Activated T-cell treated with anti-CD3 and anti-CD28 coated beads, Interleukin-2, amount 50 U/mL, for 4 hours (primary cell): ENCODE measurements around the gene ARPC1B. TPM values are rescaled to one million over a fixed set of nuclear protein-coding genes. Genes with fewer than 3 reads are reported as not detected.
"Not testable (repeated sequence)": the region's sequence is repeated elsewhere in the genome, so short reads cannot be mapped to it uniquely, and the experiment has no call there.

Experiments used
- ATAC-seq, 2 donors: fragments of 200-7000 bp; cut with Tn5 transposase; one replicate each; pipeline ENCODE4 v1.10.0; 2021
- DNase-seq: peaks from one replicate; pipeline ENCODE4 v3.0.0-alpha.2; 2020
- H3K27me3 Mint-ChIP-seq: one replicate; pipeline ENCODE4 v1.8.0; 2021; ENCODE audit warnings: low read depth, mixed read lengths
- H3K36me3 Mint-ChIP-seq: one replicate; pipeline ENCODE4 v1.8.0; 2022; ENCODE audit warnings: mixed read lengths; ENCODE audit not compliant: insufficient read depth
- H3K4me1 Mint-ChIP-seq: one replicate; pipeline ENCODE4 v1.8.0; 2021; ENCODE audit warnings: low read depth, mixed read lengths
- H3K4me3 Mint-ChIP-seq: one replicate; pipeline ENCODE4 v1.8.0; 2021; ENCODE audit warnings: mild to moderate bottlenecking, moderate library complexity, mixed read lengths
- H3K9me3 Mint-ChIP-seq: one replicate; pipeline ENCODE4 v1.8.0; 2021; ENCODE audit warnings: mixed read lengths
- total RNA-seq, 3 donors: library from RNA; stranded (reverse); gene quantifications; one replicate each; pipeline ENCODE4 v1.2.1, GENCODE V29; 2021

ARPC1B gene
- total RNA-seq, 3 donors from 2014 or later: 240 to 282 (median 274) TPM

GRCh38 chr7:99422625-99423024, 48.1 kb downstream of the ARPC1B start:
- DNase-seq (no peak), ATAC-seq (no peak)
- Mint-ChIP-seq H3K9me3 (no peaks in the 10 kb centered on the region), H3K36me3 (peaks cover 29% of the 10 kb centered on the region), H3K4me3 (no peak overlapping the region), H3K27me3 (no peaks in the 10 kb centered on the region), H3K4me1 (no peaks in the 10 kb centered on the region)

- Mint-ChIP-seq H3K36me3 (peaks cover 12% of the 10 kb centered on the region), H3K4me3 (no peak overlapping the region), H3K9me3 (no peaks in the 10 kb centered on the region), H3K27me3 (no peaks in the 10 kb centered on the region), H3K4me1 (no peaks in the 10 kb centered on the region)
- DNase-seq: no peak
- no peak for ATAC-seq
Observed at GRCh38 chr7:99424932-99425730, 50.6 kb downstream of the ARPC1B start.

- no peak overlapping the region for H3K4me3 Mint-ChIP-seq
- no peaks in the 10 kb centered on the region for H3K9me3 Mint-ChIP-seq
- H3K4me1 Mint-ChIP-seq: no peaks in the 10 kb centered on the region
- ATAC-seq: no peak
- no peak for DNase-seq
- peaks cover 10% of the 10 kb centered on the region for H3K36me3 Mint-ChIP-seq
- H3K27me3 Mint-ChIP-seq: no peaks in the 10 kb centered on the region
Observed at GRCh38 chr7:99428972-99429566, 54.5 kb downstream of the ARPC1B start.

GRCh38 chr7:99429756-99430155, 55.2 kb downstream of the ARPC1B start:
- no peaks in the 10 kb centered on the region for H3K9me3 Mint-ChIP-seq
- no peak overlapping the region for H3K4me3 Mint-ChIP-seq
- H3K27me3 Mint-ChIP-seq: no peaks in the 10 kb centered on the region
- H3K36me3 Mint-ChIP-seq: peaks cover 10% of the 10 kb centered on the region
- ATAC-seq: no peak
- H3K4me1 Mint-ChIP-seq: no peaks in the 10 kb centered on the region
- no peak for DNase-seq

- not testable (repeated sequence) for H3K4me1 Mint-ChIP-seq, H3K27me3 Mint-ChIP-seq, H3K9me3 Mint-ChIP-seq, H3K36me3 Mint-ChIP-seq, ATAC-seq, DNase-seq, H3K4me3 Mint-ChIP-seq
Observed at GRCh38 chr7:99431756-99432540, 57.4 kb downstream of the ARPC1B start.

- DNase-seq (no peak), ATAC-seq (no peak)
- no peaks in the 10 kb centered on the region for H3K9me3 Mint-ChIP-seq
- H3K27me3 Mint-ChIP-seq: no peaks in the 10 kb centered on the region
- peaks cover 4% of the 10 kb centered on the region for H3K4me1 Mint-ChIP-seq
- peaks cover 8% of the 10 kb centered on the region for H3K36me3 Mint-ChIP-seq
- no peak overlapping the region for H3K4me3 Mint-ChIP-seq
Observed at GRCh38 chr7:99433158-99433557, 58.6 kb downstream of the ARPC1B start.

GRCh38 chr7:99437946-99438572, 63.5 kb downstream of the ARPC1B start:
- Mint-ChIP-seq H3K27me3 (no peaks in the 10 kb centered on the region), H3K9me3 (no peaks in the 10 kb centered on the region), H3K4me3 (peak overlapping the region; percentile 97), H3K4me1 (peaks cover 28% of the 10 kb centered on the region), H3K36me3 (peaks cover 6% of the 10 kb centered on the region)
- DNase-seq (no peak), ATAC-seq (peak in 1 of 2 donors; percentile 19)

GRCh38 chr7:99438573-99439480, 64.3 kb downstream of the ARPC1B start, which contains the start of the genes CPSF4 and PTCD1:
CPSF4 (plus strand) TSS chr7:99438943; CDS start chr7:99439083, 140 bp downstream.
PTCD1 (minus strand) TSS chr7:99438798; CDS start chr7:99435242, 3,556 bp downstream.
- DNase-seq (peak; percentile 88), ATAC-seq (peak; percentile 96)
- Mint-ChIP-seq H3K4me1 (peaks cover 31% of the 10 kb centered on the region), H3K9me3 (no peaks in the 10 kb centered on the region), H3K27me3 (no peaks in the 10 kb centered on the region), H3K4me3 (peak within 1 kb of the TSS; percentile 97), H3K36me3 (peaks cover 9% of the 10 kb centered on the region)

- DNase-seq (no peak), ATAC-seq (no peak)
- Mint-ChIP-seq H3K27me3 (no peaks in the 10 kb centered on the region), H3K36me3 (peaks cover 11% of the 10 kb centered on the region), H3K4me3 (peak overlapping the region; percentile 97), H3K4me1 (peaks cover 33% of the 10 kb centered on the region), H3K9me3 (no peaks in the 10 kb centered on the region)
Observed at GRCh38 chr7:99440195-99440594, 65.7 kb downstream of the ARPC1B start.

Other genes with a start within 250 kb of the ARPC1B start
- gene SMURF1, start 230.6 kb upstream of the ARPC1B start, total RNA-seq: 10 to 100 TPM; 15.1 to 18.1 (median 17.1) TPM
- not detected for gene KPNA7, start 166.6 kb upstream of the ARPC1B start, total RNA-seq
- not detected for gene MYH16, start 101.9 kb upstream of the ARPC1B start, total RNA-seq
- gene ARPC1A, start 48.8 kb upstream of the ARPC1B start, total RNA-seq: 10 to 100 TPM; 81.5 to 85.5 (median 81.9) TPM
- 100 to 1,000 TPM; 231 to 255 (median 235) TPM for gene PDAP1, start 33.9 kb downstream of the ARPC1B start, total RNA-seq
- gene BUD31, start 34.2 kb downstream of the ARPC1B start, total RNA-seq: 100 to 1,000 TPM; 174 to 231 (median 178) TPM
- 10 to 100 TPM; 11.9 to 15.1 (median 13.9) TPM for gene PTCD1, start 64.1 kb downstream of the ARPC1B start, total RNA-seq
- 10 to 100 TPM; 85.8 to 99.9 (median 86.9) TPM for gene CPSF4, start 64.2 kb downstream of the ARPC1B start, total RNA-seq
- gene ATP5MF, start 91.4 kb downstream of the ARPC1B start, total RNA-seq: 100 to 1,000 TPM; 346 to 393 (median 391) TPM
- gene ZNF789, start 98.2 kb downstream of the ARPC1B start, total RNA-seq: 1 to 10 TPM; 5.4 to 9.4 (median 7.1) TPM
- 10 to 100 TPM; 32.0 to 38.1 (median 34.8) TPM for gene ZNF394, start 125.6 kb downstream of the ARPC1B start, total RNA-seq
- 1 to 10 TPM; 4.9 to 6.4 (median 6.3) TPM for gene ZKSCAN5, start 129.9 kb downstream of the ARPC1B start, total RNA-seq
- gene FAM200A, start 177.4 kb downstream of the ARPC1B start, total RNA-seq: 1 to 10 TPM; 6.1 to 6.7 (median 6.6) TPM
- 10 to 100 TPM; 52.5 to 61.6 (median 59.2) TPM for gene ZNF655, start 183.9 kb downstream of the ARPC1B start, total RNA-seq
- gene TMEM225B, start 223.5 kb downstream of the ARPC1B start, total RNA-seq: under 1 TPM in 2 of 3 donors, not detected in 1; 0.38 to 0.71 TPM
- 10 to 100 TPM; 32.9 to 34.4 (median 34.1) TPM for gene ZSCAN25, start 242.2 kb downstream of the ARPC1B start, total RNA-seq